ENCODE results near the gene SLC6A11. TPM values are rescaled to one million over a fixed set of nuclear protein-coding genes. Genes with fewer than 3 reads are reported as not detected.

The SLC6A11 gene
- total RNA-seq, 1 donor from 2014 or later = not detected

DNA sequence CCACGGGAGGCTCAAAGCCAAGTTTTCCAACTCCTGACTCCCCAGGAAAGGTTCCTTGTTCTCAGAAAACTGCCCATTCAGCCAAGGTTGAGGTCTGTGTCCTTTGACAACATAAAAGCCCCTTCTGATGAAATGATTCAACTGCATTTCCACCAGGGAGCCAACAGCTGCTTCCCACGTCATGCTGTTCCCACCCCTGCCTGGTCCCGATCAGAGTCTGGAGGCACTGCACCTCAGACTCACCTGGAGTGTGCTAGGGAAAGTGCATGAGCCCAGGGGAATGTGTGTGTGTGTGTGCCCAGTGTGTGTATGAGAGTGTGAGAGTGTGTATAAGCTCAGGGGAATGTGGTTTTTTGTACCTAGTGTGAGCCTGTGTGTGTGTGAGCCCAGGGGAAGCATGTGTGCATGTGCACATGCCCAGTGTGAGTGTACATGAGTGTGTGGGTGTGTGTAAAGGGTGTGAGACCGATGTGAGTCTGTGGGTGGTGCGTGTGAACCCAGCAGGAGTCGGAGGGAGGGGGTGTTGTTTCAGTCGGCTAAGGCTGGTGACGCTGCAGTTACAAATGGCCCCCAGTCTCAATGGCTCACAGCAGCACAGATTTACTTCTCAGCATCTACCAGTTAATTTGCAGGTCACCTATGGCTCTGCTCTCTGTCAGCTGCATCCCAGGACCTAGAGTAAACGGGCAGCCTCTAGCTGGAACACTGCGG, 156.2 kb downstream of the SLC6A11 start:
- no peak for DNase-seq (ENCODE audit: low read depth)
- TF ChIP-seq, protein P1, sequence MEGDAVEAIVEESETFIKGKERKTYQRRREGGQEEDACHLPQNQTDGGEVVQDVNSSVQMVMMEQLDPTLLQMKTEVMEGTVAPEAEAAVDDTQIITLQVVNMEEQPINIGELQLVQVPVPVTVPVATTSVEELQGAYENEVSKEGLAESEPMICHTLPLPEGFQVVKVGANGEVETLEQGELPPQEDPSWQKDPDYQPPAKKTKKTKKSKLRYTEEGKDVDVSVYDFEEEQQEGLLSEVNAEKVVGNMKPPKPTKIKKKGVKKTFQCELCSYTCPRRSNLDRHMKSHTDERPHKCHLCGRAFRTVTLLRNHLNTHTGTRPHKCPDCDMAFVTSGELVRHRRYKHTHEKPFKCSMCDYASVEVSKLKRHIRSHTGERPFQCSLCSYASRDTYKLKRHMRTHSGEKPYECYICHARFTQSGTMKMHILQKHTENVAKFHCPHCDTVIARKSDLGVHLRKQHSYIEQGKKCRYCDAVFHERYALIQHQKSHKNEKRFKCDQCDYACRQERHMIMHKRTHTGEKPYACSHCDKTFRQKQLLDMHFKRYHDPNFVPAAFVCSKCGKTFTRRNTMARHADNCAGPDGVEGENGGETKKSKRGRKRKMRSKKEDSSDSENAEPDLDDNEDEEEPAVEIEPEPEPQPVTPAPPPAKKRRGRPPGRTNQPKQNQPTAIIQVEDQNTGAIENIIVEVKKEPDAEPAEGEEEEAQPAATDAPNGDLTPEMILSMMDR (conservative IDR thresholded peaks at IDR 0.05; ENCODE audit: low read depth, low read length) = no peak
- no peak overlapping the region for H3K4me3 ChIP-seq (ENCODE audit: low read depth, low read length)

DNA sequence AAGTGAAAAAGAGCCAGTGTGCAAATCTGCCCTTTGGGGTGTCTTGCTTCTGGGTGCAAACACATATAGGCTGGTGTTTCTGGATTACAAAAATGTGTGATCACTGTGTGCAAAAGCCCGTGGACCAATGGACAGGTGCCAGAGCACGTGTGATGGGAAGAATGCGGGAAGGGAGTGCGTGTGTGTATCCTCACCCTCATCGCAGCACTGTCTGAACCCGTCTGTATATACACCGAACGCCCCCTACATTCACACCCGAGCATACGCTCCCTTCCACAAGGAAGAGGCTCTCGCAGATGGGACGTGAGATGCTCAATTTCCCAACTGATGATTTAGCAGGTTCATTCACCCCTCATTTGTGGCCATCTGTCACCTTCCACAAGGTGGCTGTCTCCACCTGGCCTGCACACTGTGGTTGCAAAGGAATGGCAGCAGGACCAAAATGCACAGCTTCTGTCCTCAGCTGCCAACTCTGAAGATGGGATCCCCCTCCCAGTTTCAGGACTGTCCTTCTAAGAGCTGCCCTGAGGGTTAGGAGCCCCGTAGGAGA, 157.1 kb downstream of the SLC6A11 start:
- no peak for DNase-seq (ENCODE audit: low read depth)
- H3K4me3 ChIP-seq (ENCODE audit: low read depth, low read length) = no peak overlapping the region
- TF ChIP-seq, protein P1 (conservative IDR thresholded peaks at IDR 0.05; ENCODE audit: low read depth, low read length) = no peak

DNA sequence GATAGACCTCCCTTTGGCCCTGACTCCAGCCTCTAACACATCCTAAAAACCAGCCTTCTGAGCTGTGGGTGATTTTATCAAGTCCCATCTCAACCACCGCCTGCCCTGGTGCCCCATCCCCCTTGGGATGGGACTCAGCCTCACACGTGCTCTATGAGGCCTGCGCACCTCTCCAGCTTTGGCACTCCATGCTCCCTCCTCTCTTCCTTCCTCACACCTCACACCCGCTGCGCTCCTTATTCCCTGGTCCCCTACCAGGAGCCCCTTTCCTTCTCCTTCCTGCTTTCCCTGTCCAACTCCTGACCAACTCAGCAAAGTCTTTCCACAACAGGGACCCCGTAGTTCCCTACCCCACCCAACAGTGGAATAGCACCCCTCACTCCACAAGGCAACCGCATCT, 158.1 kb downstream of the SLC6A11 start:
- DNase-seq (ENCODE audit: low read depth) = no peak
- TF ChIP-seq, protein P1 (conservative IDR thresholded peaks at IDR 0.05; ENCODE audit: low read depth, low read length) = no peak
- no peak overlapping the region for H3K4me3 ChIP-seq (ENCODE audit: low read depth, low read length)

DNA sequence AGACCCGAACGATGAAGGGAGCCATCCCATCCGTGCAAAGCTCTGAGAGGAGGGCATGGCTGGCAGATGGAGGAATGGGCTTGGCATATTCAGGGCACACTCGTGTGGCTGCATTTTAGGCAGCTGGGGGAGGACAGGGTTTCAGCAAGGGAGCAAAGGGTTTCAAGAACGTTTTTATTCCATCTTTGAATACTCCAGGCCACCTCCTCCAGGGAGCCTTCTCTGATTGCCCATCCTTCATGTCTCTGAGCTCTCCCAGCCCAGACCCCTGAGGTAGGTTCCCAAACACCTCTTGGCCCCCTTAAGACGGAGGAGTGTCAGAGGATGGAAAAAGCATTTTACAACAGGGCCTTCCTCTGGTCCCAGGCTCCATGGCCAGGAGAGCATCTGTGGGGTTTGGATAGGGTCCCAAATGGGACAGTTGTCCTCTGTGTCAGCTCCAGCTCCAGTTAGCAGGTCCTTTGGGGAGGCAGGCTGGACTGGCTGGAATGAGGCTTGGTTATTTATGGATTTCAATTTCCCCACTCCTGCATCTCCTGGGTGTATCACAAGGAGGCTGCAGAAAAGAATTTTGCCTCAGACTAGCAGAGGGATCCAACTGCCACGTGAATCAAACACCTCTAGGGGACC, 158.8 kb downstream of the SLC6A11 start:
- TF ChIP-seq, protein P1 (conservative IDR thresholded peaks at IDR 0.05; ENCODE audit: low read depth, low read length) = no peak
- no peak overlapping the region for H3K4me3 ChIP-seq (ENCODE audit: low read depth, low read length)
- DNase-seq (ENCODE audit: low read depth) = no peak

DNA sequence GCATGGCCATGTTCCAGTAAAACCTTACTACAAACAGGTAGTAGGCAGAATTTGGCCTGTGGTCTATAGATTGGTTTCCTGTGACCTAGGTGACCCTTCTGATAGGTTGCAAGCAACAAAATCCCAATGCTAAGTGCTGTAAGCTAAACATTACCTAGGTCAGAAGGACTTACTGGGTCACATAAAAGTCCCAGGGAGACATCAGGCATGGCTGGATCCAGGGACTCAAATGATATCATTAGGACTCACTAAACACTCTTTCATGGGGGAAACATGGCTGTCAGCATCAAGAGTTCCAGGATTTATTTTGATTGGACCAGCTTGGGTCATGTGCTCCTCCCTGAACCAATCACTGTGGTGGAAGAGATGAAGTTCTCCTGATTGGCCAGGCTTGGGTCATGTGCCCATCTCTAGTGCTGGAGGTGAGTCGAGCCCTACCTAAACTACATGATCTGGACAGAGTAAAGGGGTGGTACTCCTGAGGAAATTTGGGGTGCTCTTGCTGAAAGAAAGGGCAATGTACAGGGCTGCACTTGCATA, 159.7 kb downstream of the SLC6A11 start:
- DNase-seq (ENCODE audit: low read depth) = no peak
- no peak overlapping the region for H3K4me3 ChIP-seq (ENCODE audit: low read depth, low read length)
- TF ChIP-seq, protein P1 (conservative IDR thresholded peaks at IDR 0.05; ENCODE audit: low read depth, low read length) = no peak

DNA sequence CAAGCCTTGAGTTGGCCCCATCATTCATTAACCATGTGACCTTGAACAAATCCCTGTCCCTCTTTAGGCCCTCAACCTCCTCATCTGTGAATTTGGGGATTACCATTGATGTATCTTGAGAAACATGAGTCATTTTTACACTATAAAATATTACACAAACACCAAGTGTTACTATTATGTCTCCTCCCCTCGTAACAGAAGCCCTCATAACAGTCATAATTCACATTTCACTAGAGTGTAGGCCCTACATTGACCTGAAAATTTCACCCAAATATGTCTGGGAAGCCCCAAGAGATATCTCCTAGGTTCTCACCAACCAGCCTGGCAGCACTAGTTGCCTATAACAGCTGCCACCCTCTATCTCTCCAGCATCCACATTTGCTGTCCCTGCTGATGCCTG, 160.7 kb downstream of the SLC6A11 start:
- TF ChIP-seq, protein P1 (conservative IDR thresholded peaks at IDR 0.05; ENCODE audit: low read depth, low read length) = no peak
- DNase-seq (ENCODE audit: low read depth) = no peak
- H3K4me3 ChIP-seq (ENCODE audit: low read depth, low read length) = no peak overlapping the region

Data from epithelial cell of proximal tubule (primary cell).